ENCODE data around the gene ARHGAP15. TPM values are rescaled to one million over a fixed set of nuclear protein-coding genes. Genes with fewer than 3 reads are reported as not detected.

Gene ARHGAP15
- polyA plus RNA-seq, 1 experiment: not detected

DNA sequence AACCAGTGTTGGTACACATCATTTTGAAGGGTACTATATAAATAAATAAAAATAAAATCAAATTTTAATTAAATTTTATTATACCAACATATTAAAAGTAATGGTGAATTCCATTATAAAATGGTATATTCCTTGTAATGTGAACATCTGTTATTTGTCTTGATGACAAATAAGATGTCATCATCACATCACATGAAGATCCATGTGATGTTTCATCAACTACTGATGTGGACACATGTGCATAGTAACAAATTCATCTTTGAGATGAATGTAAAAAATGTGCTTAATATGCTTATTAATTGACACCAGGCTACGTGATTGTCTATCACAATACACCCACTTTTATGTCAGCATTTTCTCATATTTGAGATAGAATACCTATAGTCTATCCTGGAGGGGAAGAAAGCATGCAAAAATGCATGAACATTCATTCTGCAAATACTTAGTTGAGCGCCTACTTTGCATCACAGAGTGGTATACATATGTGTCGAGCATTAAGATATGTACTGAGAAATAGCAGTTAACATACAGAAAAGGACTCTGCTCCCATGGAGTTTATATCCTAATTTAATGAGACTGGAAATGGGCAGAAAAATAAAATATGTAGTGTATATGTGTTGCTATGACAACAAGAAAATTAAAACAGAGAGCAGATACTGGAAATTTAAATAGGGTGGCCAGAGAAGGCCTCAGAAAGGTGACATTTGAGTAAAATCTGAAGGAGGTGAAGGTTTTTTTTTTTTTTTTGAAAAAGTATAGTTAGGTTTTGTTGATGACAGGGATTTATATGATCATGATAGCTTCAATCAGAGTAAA is 281.1 kb downstream of the ARHGAP15 start:
- no peak for TF ChIP-seq CTCF (IDR thresholded peaks at IDR 0.05; ENCODE audit: insufficient read depth, low read depth, low read length)
- no peaks in the 10 kb centered on the region for H3K36me3 ChIP-seq (ENCODE audit: control insufficient read depth, insufficient read depth, low read length)
- ChIA-PET CTCF (no interaction called here), POLR2A (no interaction called here)
- no peak for DNase-seq (ENCODE audit: low read depth)
- no peaks in the 10 kb centered on the region for H3K27me3 ChIP-seq (ENCODE audit: control insufficient read depth, insufficient read depth, low read length)
- no peak overlapping the region for H3K4me3 ChIP-seq (ENCODE audit: low read depth, low read length)

DNA sequence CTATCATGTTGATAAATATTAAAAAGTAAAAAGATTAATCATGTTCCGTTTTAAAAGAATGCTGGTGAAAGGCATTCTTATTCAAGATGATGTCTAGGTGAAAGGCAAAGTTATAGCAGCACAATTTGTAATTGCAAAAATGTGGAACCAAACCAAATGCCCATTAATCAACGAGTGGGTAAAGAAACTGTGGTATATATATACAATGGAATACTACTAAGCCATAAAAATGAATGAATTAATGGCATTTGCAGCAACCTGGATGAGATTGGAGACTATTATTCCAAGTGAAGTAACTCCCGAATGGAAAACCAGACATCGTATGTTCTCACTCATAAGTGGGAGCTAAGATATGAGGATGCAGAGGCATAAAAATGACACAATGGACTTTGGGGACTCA is 286.4 kb downstream of the ARHGAP15 start:
- no peak for TF ChIP-seq CTCF (IDR thresholded peaks at IDR 0.05; ENCODE audit: insufficient read depth, low read depth, low read length)
- no peaks in the 10 kb centered on the region for H3K36me3 ChIP-seq (ENCODE audit: control insufficient read depth, insufficient read depth, low read length)
- DNase-seq (ENCODE audit: low read depth): no peak
- CTCF ChIA-PET: no interaction called here
- H3K27me3 ChIP-seq (ENCODE audit: control insufficient read depth, insufficient read depth, low read length): no peaks in the 10 kb centered on the region
- POLR2A ChIA-PET: no interaction called here
- no peak overlapping the region for H3K4me3 ChIP-seq (ENCODE audit: low read depth, low read length)

- no peaks in the 10 kb centered on the region for H3K27me3 ChIP-seq (ENCODE audit: control insufficient read depth, insufficient read depth, low read length)
- ChIA-PET POLR2A (no interaction called here), CTCF (no interaction called here)
- no peak for TF ChIP-seq CTCF (IDR thresholded peaks at IDR 0.05; ENCODE audit: insufficient read depth, low read depth, low read length)
- no peaks in the 10 kb centered on the region for H3K36me3 ChIP-seq (ENCODE audit: control insufficient read depth, insufficient read depth, low read length)
- no peak overlapping the region for H3K4me3 ChIP-seq (ENCODE audit: low read depth, low read length)
- no peak for DNase-seq (ENCODE audit: low read depth)
These were observed 288.2 kb downstream of the ARHGAP15 start for GRCh38 chr2:143417428-143417827.

DNA sequence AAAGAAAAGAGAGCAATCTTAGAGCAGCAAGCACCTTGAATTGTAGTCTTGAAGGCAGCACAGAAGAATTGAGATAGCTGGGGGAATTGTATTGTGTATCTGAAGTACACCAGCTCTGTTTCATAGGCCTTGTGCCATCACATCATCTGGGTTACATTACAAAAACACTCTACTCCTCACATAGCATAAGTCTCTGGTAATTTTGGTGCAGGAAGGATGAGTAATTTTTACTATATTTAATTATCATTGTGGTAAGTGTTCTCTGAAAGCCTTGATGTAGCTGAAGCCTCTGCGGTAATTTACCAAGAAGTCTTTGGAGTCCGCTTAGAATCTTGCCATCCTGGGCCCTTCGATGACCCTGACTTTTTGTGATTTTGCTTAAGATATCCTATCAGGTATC is 291.1 kb downstream of the ARHGAP15 start:
- CTCF ChIA-PET: no interaction called here
- H3K27me3 ChIP-seq (ENCODE audit: control insufficient read depth, insufficient read depth, low read length): no peaks in the 10 kb centered on the region
- POLR2A ChIA-PET: no interaction called here
- no peak for TF ChIP-seq CTCF (IDR thresholded peaks at IDR 0.05; ENCODE audit: insufficient read depth, low read depth, low read length)
- no peak overlapping the region for H3K4me3 ChIP-seq (ENCODE audit: low read depth, low read length)
- no peaks in the 10 kb centered on the region for H3K36me3 ChIP-seq (ENCODE audit: control insufficient read depth, insufficient read depth, low read length)
- no peak for DNase-seq (ENCODE audit: low read depth)

DNA sequence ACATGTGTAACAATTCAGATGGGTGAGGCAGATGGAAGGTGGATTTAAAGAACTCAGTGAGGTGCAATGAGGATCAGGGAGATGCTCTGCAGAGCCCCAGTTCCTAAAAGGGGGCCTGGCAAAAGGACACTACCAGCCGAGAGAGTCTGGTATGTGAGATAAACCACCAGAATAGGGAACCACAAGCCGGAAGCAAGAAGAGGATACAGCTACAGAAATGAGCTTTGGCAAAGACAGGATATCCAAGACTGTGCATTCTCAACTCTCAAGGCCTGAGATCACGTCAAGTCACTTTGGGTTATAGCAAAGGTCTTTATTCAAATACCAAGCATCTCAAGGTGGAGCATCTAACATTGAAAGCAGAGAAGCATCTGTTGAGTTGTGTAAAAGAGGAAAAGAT is 293.5 kb downstream of the ARHGAP15 start:
- no peaks in the 10 kb centered on the region for H3K27me3 ChIP-seq (ENCODE audit: control insufficient read depth, insufficient read depth, low read length)
- TF ChIP-seq CTCF (IDR thresholded peaks at IDR 0.05; ENCODE audit: insufficient read depth, low read depth, low read length): no peak
- POLR2A ChIA-PET: no interaction called here
- no peak overlapping the region for H3K4me3 ChIP-seq (ENCODE audit: low read depth, low read length)
- DNase-seq (ENCODE audit: low read depth): no peak
- H3K36me3 ChIP-seq (ENCODE audit: control insufficient read depth, insufficient read depth, low read length): no peaks in the 10 kb centered on the region
- CTCF ChIA-PET: no interaction called here
